Measurements from ENCODE around the gene LPO. TPM values are rescaled to one million over a fixed set of nuclear protein-coding genes. Genes with fewer than 3 reads are reported as not detected.

LPO gene
- total and polyA plus RNA-seq, 9 of the 15 experiments (the other 6 are each of a cell fraction or from before 2014, with no cell fraction given) = 0.07 to 0.11 TPM; not detected in 7

GRCh38 chr17:58235821-58236220 lies 2.6 kb upstream of the LPO start:
- FAIRE-seq (no peak), DNase-seq (ENCODE audit: extremely low read depth in 1 of 4, low spot score in 3 of 4) (peak in 1 of 4 experiments; percentile 4), ATAC-seq (no peak)
- Histone ChIP-seq H2AFZ (ENCODE audit: low read depth, low read length) (no peak overlapping the region), H3K36me3 (ENCODE audit: control insufficient read depth, insufficient read depth, low read length) (no peaks in the 10 kb centered on the region), H3K9ac (ENCODE audit: insufficient read depth in 1 of 2, low read depth in 2 of 2, low read length in 2 of 2) (no peak overlapping the region), H3K27me3 (ENCODE audit: control insufficient read depth in 2 of 2, insufficient read depth in 2 of 2, low read length in 2 of 2) (peaks cover 2 to 17% of the 10 kb centered on the region in 2 experiments; a peak in 4 of 5 replicates), H3K79me2 (ENCODE audit: control insufficient read depth, insufficient read depth, low read length) (no peaks in the 10 kb centered on the region), H3K4me1 (replicated peaks in 1 of 2; ENCODE audit: control insufficient read depth in 2 of 2, insufficient read depth in 2 of 2, low read length in 2 of 2) (peaks cover 0 to 14% of the 10 kb centered on the region in 2 experiments; a peak in 3 of 5 replicates), H3K4me2 (ENCODE audit: insufficient read depth, low read length) (no peak overlapping the region), H3K4me3 (no peak overlapping the region), H4K20me1 (replicated peaks; ENCODE audit: control insufficient read depth, insufficient read depth, low read length) (no peaks in the 10 kb centered on the region), H3K27ac (ENCODE audit: extremely low read depth, low read depth, low read length) (no peak overlapping the region), H3K9me1 (ENCODE audit: control insufficient read depth, insufficient read depth, low read length) (no peaks in the 10 kb centered on the region), H3K9me3 (replicated peaks; ENCODE audit: control insufficient read depth, insufficient read depth, low read depth, low read length) (no peaks in the 10 kb centered on the region)
- POLR2A ChIA-PET = interaction anchor here (0.9 to 1.7 kb wide), 5 partner anchors 7 to 14 kb away, joined by 3 to 6 read pairs (median 4); no protein-coding TSS in a partner anchor
- TF ChIP-seq DIDO1 (tag; IDR thresholded peaks at IDR 0.05; ENCODE audit: low read depth) (no peak), TEAD4 (IDR thresholded peaks at IDR 0.05; ENCODE audit: low read length) (no peak), TEAD4 (CRISPR knock-in tag; IDR thresholded peaks at IDR 0.05; ENCODE audit: borderline replicate concordance) (no peak), ZKSCAN1 (IDR thresholded peaks at IDR 0.05; ENCODE audit: low read depth, low read length) (no peak), HNRNPL (IDR thresholded peaks at IDR 0.05; ENCODE audit: low read depth, low read length) (no peak), DLX4 (CRISPR knock-in tag; IDR thresholded peaks at IDR 0.05) (no peak), THAP12 (CRISPR knock-in tag; IDR thresholded peaks at IDR 0.05) (no peak), U2AF2 (optimal IDR thresholded peaks at IDR 0.05; ENCODE audit: low read depth, low read length) (no peak), ZNF444 (CRISPR knock-in tag; IDR thresholded peaks at IDR 0.05) (no peak), HMG20B (CRISPR knock-in tag; IDR thresholded peaks at IDR 0.05) (no peak), STAT5A (IDR thresholded peaks at IDR 0.05; ENCODE audit: borderline replicate concordance, low read length) (no peak), E2F3 (CRISPR knock-in tag; IDR thresholded peaks at IDR 0.05) (no peak), FOXK1 (CRISPR knock-in tag; IDR thresholded peaks at IDR 0.05; ENCODE audit: borderline replicate concordance) (no peak), XRCC5 (IDR thresholded peaks at IDR 0.05; ENCODE audit: low read depth, low read length) (no peak)
- TF ChIP-seq, protein P1, sequence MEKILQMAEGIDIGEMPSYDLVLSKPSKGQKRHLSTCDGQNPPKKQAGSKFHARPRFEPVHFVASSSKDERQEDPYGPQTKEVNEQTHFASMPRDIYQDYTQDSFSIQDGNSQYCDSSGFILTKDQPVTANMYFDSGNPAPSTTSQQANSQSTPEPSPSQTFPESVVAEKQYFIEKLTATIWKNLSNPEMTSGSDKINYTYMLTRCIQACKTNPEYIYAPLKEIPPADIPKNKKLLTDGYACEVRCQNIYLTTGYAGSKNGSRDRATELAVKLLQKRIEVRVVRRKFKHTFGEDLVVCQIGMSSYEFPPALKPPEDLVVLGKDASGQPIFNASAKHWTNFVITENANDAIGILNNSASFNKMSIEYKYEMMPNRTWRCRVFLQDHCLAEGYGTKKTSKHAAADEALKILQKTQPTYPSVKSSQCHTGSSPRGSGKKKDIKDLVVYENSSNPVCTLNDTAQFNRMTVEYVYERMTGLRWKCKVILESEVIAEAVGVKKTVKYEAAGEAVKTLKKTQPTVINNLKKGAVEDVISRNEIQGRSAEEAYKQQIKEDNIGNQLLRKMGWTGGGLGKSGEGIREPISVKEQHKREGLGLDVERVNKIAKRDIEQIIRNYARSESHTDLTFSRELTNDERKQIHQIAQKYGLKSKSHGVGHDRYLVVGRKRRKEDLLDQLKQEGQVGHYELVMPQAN (IDR thresholded peaks at IDR 0.05; ENCODE audit: borderline replicate concordance) = no peak
- TF ChIP-seq, protein P2, sequence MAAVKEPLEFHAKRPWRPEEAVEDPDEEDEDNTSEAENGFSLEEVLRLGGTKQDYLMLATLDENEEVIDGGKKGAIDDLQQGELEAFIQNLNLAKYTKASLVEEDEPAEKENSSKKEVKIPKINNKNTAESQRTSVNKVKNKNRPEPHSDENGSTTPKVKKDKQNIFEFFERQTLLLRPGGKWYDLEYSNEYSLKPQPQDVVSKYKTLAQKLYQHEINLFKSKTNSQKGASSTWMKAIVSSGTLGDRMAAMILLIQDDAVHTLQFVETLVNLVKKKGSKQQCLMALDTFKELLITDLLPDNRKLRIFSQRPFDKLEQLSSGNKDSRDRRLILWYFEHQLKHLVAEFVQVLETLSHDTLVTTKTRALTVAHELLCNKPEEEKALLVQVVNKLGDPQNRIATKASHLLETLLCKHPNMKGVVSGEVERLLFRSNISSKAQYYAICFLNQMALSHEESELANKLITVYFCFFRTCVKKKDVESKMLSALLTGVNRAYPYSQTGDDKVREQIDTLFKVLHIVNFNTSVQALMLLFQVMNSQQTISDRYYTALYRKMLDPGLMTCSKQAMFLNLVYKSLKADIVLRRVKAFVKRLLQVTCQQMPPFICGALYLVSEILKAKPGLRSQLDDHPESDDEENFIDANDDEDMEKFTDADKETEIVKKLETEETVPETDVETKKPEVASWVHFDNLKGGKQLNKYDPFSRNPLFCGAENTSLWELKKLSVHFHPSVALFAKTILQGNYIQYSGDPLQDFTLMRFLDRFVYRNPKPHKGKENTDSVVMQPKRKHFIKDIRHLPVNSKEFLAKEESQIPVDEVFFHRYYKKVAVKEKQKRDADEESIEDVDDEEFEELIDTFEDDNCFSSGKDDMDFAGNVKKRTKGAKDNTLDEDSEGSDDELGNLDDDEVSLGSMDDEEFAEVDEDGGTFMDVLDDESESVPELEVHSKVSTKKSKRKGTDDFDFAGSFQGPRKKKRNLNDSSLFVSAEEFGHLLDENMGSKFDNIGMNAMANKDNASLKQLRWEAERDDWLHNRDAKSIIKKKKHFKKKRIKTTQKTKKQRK (IDR thresholded peaks at IDR 0.05; ENCODE audit: borderline replicate concordance, low read depth, low read length) = no peak
- in situ Hi-C loops (cut with MboI) = no loop called here
- intact Hi-C loops (cut with micrococcal nuclease) = no loop called here
- BruUV-seq (replicated peaks) = no TSS peak
- 0% methylated on average over 1 of the region's 1 CpG for WGBS (ENCODE audit: insufficient coverage, low coverage, missing lambda C conversion rate)
- CTCF ChIA-PET (ENCODE audit: low intra/inter-chr PET ratio) = no interaction called here

Measured in K562 (cell line).